ENCODE measurements around the gene CDH23. TPM values are rescaled to one million over a fixed set of nuclear protein-coding genes. Genes with fewer than 3 reads are reported as not detected.
A peak's percentile ranks its signal among the peaks of the same experiment; 100 is the strongest.

The CDH23 gene
- total and polyA plus RNA-seq, 9 of the 15 experiments (the other 6 are each of a cell fraction or from before 2014, with no cell fraction given), result 0.18 to 1.2 (median 0.47) TPM

- TF ChIP-seq KLF13 (tag; IDR thresholded peaks at IDR 0.05; ENCODE audit: borderline replicate concordance, low read depth) (no peak), DLX4 (CRISPR knock-in tag; IDR thresholded peaks at IDR 0.05) (no peak), PHB (CRISPR knock-in tag; IDR thresholded peaks at IDR 0.05) (no peak), BRD4 (IDR thresholded peaks at IDR 0.05) (peak; percentile 88; the same call in 1 of the 2 replicates), PTBP1 (IDR thresholded peaks at IDR 0.05; ENCODE audit: low read depth, low read length) (no peak), RBM25 (IDR thresholded peaks at IDR 0.05; ENCODE audit: low read depth, low read length, severe bottlenecking) (no peak), EP400 (IDR thresholded peaks at IDR 0.05) (no peak), NFE2L1 (tag; IDR thresholded peaks at IDR 0.05; ENCODE audit: borderline replicate concordance, low read depth) (no peak), NCOR1 (IDR thresholded peaks at IDR 0.05) (no peak), BCL6 (CRISPR knock-in tag; IDR thresholded peaks at IDR 0.05) (no peak), SMARCA4 (IDR thresholded peaks at IDR 0.05) (no peak), MXI1 (IDR thresholded peaks at IDR 0.05; ENCODE audit: low read depth, low read length) (no peak), SMARCB1 (IDR thresholded peaks at IDR 0.05; ENCODE audit: insufficient read length, low read depth) (no peak), MEF2A (IDR thresholded peaks at IDR 0.05; ENCODE audit: control insufficient read depth, low read depth, low read length) (no peak), ZNF165 (CRISPR knock-in tag; IDR thresholded peaks at IDR 0.05; ENCODE audit: borderline replicate concordance) (no peak), CEBPG (CRISPR knock-in tag; IDR thresholded peaks at IDR 0.05) (no peak), CEBPG (tag; conservative IDR thresholded peaks at IDR 0.05 in 1 of 2, IDR thresholded peaks at IDR 0.05 in 1 of 2) (no peak), CTBP1 (IDR thresholded peaks at IDR 0.05; ENCODE audit: borderline replicate concordance) (no peak), ZNF197 (CRISPR knock-in tag; IDR thresholded peaks at IDR 0.05; ENCODE audit: low read depth) (peak; percentile 81), NCOA4 (IDR thresholded peaks at IDR 0.05; ENCODE audit: partially characterized antibody) (no peak), RCOR1 (IDR thresholded peaks at IDR 0.05; ENCODE audit: borderline replicate concordance in 1 of 2, low read depth in 2 of 2, low read length in 2 of 2) (no peak), HDAC3 (IDR thresholded peaks at IDR 0.05; ENCODE audit: borderline replicate concordance, partially characterized antibody) (no peak)
- TF ChIP-seq, protein P1, sequence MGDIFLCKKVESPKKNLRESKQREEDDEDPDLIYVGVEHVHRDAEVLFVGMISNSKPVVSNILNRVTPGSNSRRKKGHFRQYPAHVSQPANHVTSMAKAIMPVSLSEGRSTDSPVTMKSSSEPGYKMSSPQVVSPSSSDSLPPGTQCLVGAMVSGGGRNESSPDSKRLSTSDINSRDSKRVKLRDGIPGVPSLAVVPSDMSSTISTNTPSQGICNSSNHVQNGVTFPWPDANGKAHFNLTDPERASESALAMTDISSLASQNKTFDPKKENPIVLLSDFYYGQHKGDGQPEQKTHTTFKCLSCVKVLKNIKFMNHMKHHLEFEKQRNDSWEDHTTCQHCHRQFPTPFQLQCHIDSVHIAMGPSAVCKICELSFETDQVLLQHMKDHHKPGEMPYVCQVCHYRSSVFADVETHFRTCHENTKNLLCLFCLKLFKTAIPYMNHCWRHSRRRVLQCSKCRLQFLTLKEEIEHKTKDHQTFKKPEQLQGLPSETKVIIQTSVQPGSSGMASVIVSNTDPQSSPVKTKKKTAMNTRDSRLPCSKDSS (IDR thresholded peaks at IDR 0.05; ENCODE audit: low read depth, partially characterized antibody), result no peak
- TF ChIP-seq, protein P2, sequence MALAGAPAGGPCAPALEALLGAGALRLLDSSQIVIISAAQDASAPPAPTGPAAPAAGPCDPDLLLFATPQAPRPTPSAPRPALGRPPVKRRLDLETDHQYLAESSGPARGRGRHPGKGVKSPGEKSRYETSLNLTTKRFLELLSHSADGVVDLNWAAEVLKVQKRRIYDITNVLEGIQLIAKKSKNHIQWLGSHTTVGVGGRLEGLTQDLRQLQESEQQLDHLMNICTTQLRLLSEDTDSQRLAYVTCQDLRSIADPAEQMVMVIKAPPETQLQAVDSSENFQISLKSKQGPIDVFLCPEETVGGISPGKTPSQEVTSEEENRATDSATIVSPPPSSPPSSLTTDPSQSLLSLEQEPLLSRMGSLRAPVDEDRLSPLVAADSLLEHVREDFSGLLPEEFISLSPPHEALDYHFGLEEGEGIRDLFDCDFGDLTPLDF (CRISPR knock-in tag; IDR thresholded peaks at IDR 0.05), result no peak
- TF ChIP-seq, protein P3, sequence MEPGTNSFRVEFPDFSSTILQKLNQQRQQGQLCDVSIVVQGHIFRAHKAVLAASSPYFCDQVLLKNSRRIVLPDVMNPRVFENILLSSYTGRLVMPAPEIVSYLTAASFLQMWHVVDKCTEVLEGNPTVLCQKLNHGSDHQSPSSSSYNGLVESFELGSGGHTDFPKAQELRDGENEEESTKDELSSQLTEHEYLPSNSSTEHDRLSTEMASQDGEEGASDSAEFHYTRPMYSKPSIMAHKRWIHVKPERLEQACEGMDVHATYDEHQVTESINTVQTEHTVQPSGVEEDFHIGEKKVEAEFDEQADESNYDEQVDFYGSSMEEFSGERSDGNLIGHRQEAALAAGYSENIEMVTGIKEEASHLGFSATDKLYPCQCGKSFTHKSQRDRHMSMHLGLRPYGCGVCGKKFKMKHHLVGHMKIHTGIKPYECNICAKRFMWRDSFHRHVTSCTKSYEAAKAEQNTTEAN (CRISPR knock-in tag; IDR thresholded peaks at IDR 0.05), result no peak
Measured at GRCh38 chr10:71713135-71714030, 316.7 kb downstream of the CDH23 start (continued).
